Lower leg skin (tissue), 4 donors: ENCODE measurements around the gene TP53AIP1. TPM values are rescaled to one million over a fixed set of nuclear protein-coding genes. Genes with fewer than 3 reads are reported as not detected.

Experiments used
- DNase-seq, 2 donors: peaks; one replicate each; pipeline ENCODE4 v3.0.0-alpha.2; 2019; ENCODE audit warnings: low spot score in 2 of 2
- H3K4me3 ChIP-seq: fragments of 200-600 bp; sonication (generic); 2 replicates; pipeline ENCODE4 v1.5.1; 2017; ENCODE audit warnings: mild to moderate bottlenecking, low read depth; ENCODE audit not compliant: poor library complexity, severe bottlenecking
- POLR2A ChIP-seq, 2 donors: fragments of 450-650 bp; IDR thresholded peaks; one replicate each; pipeline ENCODE4 v1.6.1; 2016 to 2017; ENCODE audit warnings: antibody characterized with exemption in 2 of 2, mild to moderate bottlenecking in 1 of 2, moderate library complexity in 1 of 2
- WGBS, 2 donors: methylation state at CpG; one replicate each; pipeline ENCODE4 v1.1.5; 2018; 5-methylcytosine and 5-hydroxymethylcytosine counted together
- intact Hi-C: fragments of 100-400 bp; cut with DNase I; formaldehyde crosslinking; loops from one replicate; pipeline ENCODE4 v1.15.0; 2023; ENCODE audit warnings: low total_unique reads
- total RNA-seq, 4 donors: library from RNA; depleted of rRNA; stranded (reverse); fragments of >200 nt; gene quantifications; one replicate each; pipeline ENCODE4 v1.1.0, GENCODE V29; 2016
- TF ChIP-seq, protein P1 (sequence below), 3 donors: fragments of 450-650 bp; IDR thresholded peaks; one replicate each; pipeline ENCODE4 v1.5.1; 2016; ENCODE audit warnings: antibody characterized with exemption in 3 of 3, mild to moderate bottlenecking in 3 of 3, moderate library complexity in 2 of 3

Gene TP53AIP1
- total RNA-seq, 4 donors from 2014 or later = 9.2 to 17.3 (median 16.2) TPM

DNA sequence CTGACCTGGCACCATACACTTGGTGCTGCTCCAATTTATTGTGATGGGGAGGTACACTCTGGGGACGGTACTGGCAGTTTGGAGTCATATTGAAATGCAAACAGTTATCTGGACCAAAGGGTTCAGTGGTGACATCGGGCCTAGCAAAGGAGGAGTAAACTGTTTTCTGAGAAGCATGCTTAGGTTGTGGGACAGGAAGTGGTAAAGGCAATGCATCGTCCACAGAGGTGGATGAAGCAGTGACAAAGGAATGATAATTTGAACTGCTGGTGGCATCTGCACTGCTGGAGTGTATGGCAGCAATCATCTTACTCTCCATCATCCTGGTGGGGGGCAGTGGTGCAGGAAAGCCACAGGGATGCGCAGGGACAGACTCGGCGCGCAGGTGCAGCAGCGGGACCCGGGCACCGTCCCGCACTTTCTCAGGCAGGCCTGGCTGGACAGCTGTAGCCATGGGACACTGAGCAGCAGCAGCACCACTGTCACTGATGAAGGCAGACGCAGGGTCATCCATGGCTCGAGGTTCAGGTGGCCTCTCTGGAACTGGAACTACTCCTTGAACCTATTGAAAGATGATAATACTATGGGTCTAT, 28.0 kb upstream of the TP53AIP1 start:
- WGBS, 2 donors = 94 to 97% methylated on average over 13 of the region's 13 CpGs
- TF ChIP-seq, protein P1, sequence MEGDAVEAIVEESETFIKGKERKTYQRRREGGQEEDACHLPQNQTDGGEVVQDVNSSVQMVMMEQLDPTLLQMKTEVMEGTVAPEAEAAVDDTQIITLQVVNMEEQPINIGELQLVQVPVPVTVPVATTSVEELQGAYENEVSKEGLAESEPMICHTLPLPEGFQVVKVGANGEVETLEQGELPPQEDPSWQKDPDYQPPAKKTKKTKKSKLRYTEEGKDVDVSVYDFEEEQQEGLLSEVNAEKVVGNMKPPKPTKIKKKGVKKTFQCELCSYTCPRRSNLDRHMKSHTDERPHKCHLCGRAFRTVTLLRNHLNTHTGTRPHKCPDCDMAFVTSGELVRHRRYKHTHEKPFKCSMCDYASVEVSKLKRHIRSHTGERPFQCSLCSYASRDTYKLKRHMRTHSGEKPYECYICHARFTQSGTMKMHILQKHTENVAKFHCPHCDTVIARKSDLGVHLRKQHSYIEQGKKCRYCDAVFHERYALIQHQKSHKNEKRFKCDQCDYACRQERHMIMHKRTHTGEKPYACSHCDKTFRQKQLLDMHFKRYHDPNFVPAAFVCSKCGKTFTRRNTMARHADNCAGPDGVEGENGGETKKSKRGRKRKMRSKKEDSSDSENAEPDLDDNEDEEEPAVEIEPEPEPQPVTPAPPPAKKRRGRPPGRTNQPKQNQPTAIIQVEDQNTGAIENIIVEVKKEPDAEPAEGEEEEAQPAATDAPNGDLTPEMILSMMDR (IDR thresholded peaks at IDR 0.05) = no peak
- no peak for TF ChIP-seq POLR2A (IDR thresholded peaks at IDR 0.05)
- DNase-seq = no peak
- no peak overlapping the region for H3K4me3 ChIP-seq
- intact Hi-C loops = no loop called here

DNA sequence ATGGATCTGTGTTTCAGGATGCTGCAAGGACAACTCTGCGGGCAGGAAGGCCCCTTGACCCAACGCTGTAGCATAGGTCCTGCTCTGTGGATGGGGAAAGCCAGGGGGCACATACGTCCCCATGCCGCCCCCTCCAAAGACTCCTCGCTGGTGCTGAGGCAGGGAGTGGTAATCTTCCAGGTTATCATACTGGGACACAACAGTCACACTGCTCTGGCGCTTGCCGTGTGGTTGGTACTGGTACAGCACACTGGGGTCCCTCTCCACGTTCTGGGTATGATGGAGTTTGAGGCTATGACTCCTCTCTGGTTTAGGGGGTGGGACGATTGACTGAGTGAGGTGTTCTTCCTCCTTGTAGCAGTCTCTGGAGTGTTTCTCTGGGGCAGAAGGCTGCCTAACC, 26.2 kb upstream of the TP53AIP1 start:
- no peak for DNase-seq
- no peak overlapping the region for H3K4me3 ChIP-seq
- intact Hi-C loops = no loop called here
- TF ChIP-seq, protein P1 (IDR thresholded peaks at IDR 0.05) = no peak
- no peak for TF ChIP-seq POLR2A (IDR thresholded peaks at IDR 0.05)
- WGBS, 2 donors = 93 to 96% methylated on average over 9 of the region's 9 CpGs

DNA sequence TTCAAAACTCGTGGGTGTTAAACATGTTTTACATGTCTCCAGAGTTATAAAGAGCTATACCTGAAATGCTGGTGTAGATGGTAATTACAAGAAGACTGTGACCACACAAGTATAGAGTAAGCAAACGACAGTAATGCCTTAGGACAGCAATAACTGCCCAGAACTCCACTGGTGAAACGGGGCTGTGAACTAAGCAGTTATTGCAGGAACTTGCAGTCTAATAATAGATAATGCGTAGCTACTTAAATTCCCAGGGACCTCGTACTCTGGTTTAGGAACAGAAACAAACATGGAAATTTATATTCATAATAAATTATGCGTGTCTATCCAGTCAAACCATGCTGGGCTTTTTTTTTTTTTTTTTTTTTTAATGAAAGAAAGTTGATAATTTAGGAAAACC, 24.9 kb upstream of the TP53AIP1 start:
- intact Hi-C loops = no loop called here
- no peak for TF ChIP-seq POLR2A (IDR thresholded peaks at IDR 0.05)
- TF ChIP-seq, protein P1 (IDR thresholded peaks at IDR 0.05) = no peak
- no peak overlapping the region for H3K4me3 ChIP-seq
- WGBS, 2 donors = 75 to 78% methylated on average over 6 of the region's 6 CpGs
- no peak for DNase-seq

DNA sequence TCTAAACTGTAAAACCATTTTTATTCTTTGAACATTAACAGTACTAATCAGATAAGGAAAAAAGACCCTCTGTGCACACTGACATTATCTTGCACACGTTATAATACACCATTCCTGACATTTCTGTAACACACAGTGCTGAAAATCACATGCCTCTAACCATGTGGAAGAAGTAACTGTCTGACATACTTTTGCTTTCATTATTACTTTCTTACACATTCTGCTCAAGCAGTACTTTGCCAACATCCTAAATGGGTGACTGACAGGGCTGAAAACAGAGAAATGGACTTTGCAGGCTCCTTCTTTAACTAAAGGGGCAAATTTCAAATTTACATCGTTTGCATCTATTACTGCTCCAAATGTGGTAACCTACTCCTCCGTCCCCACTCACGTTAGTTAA, 22.8 kb upstream of the TP53AIP1 start:
- no peak for DNase-seq
- 45 to 50% methylated on average over 4 of the region's 4 CpGs for WGBS, 2 donors
- H3K4me3 ChIP-seq = no peak overlapping the region
- no peak for TF ChIP-seq POLR2A (IDR thresholded peaks at IDR 0.05)
- TF ChIP-seq, protein P1 (IDR thresholded peaks at IDR 0.05) = no peak
- intact Hi-C loops = no loop called here

DNA sequence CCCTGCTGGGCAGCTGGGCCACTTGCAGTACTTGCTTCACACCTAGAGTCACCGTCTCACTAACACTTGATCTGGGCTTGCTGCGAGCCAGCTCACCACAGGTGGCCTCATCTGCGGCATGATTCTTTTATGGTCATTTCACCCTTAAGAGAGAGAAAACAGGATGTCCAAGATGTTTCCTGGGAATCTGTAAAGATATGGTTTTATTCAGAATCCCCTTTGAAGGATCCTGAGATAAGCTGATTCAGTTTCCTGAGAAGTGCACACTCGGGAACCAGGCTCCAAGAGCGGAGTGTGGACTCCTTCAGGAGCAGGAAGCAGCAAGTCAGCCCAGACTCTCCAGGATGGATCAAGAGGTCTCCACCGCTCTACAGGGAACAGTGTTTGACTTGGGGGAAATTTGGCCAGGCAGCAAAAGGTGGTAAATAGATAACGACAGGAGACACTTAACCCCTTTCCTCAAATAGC, 21.8 kb upstream of the TP53AIP1 start:
- DNase-seq = no peak
- intact Hi-C loops = no loop called here
- H3K4me3 ChIP-seq = no peak overlapping the region
- 82% methylated on average over 7 of the region's 7 CpGs for WGBS, 2 donors
- no peak for TF ChIP-seq POLR2A (IDR thresholded peaks at IDR 0.05)
- TF ChIP-seq, protein P1 (IDR thresholded peaks at IDR 0.05) = no peak
